Measurements from ENCODE around the gene ZRANB3.

GRCh38 chr2:135494503-135494902 is 36.5 kb downstream of the ZRANB3 start:
- TF ChIP-seq CTCF (conservative IDR thresholded peaks at IDR 0.05; ENCODE audit: low read length): no peak
- TF ChIP-seq EZH2phosphoT487 (IDR thresholded peaks at IDR 0.05; ENCODE audit: borderline replicate concordance): no peak
